GM18526 (cell line): ENCODE results near the gene PARN.

Experiments used
- POLR2A ChIP-seq: IDR thresholded peaks from 3 replicates; pipeline ENCODE4 v1.6.1; 2011; ENCODE audit not compliant: insufficient read length; ENCODE audit errors: extremely low read depth

Gene PARN

DNA sequence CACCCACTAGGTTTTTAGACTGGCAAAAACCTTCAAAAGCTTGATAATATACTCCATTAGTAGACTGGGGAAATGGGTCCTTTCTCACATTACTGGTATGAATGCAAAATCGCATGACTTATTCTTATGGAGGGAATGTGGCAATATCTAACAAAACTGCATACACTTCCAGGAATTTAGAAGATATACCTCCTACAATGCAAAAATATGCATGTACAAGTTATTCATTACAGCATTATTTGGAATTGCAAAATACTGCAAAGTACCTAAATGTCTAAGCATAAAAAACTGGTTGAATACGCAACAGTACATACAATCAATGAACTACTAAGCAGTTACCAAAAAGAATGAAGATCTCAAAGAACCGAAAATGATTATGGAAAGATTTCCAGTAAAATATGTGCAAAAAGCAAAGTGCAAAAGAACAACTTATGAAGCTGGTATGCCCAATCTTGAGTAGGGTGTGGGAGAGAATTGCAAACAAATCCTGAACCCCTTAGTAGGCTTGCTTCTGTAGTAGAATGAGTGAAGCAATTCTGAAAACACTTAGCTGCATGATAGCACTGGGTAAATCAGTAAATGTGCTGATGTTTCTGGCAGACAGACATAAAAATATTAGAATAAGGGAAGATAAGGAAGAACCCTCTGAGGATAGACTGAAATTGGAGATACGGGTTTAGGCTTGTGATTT is 180.1 kb downstream of the PARN start:
- TF ChIP-seq POLR2A: no peak

- no peak for TF ChIP-seq POLR2A
Measured at GRCh38 chr16:14449334-14449733, 180.7 kb downstream of the PARN start.

DNA sequence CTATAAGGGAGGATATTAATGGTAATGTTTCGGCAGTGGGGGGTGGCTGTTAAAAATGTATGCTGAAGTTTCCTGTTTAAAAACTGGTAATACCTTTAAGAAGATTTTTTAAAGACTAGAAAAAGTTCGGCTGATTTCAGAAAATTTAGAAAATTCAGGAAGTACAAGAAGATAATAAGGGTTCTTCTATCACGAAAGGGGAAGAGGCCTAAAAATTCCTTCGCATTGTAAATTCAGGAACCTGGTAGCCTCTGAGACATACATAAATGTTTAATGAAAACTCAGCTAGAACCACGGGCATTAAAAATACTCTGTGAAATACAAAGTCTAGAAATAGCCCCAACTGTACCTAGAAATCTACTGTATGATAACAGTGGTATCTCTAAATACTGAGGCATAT is 181.2 kb downstream of the PARN start:
- no peak for TF ChIP-seq POLR2A

DNA sequence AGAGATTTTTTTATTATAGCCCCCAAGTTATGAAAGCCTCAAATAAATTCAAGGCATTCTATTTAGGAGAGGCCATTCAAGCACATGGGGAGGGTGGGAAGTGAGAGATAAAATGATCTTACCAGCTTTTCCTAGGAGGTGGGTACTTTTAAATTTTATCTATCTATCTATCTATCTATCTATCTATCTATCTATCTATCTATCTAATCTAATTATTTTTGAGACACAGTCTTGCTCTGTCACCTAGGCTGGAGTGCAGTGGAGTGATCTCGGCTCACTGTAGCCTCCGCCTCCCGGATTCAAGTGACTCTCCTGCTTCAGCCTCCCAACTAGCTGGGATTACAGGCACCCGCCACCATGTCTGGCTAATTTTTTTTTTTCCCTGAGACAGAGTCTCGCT is 182.3 kb downstream of the PARN start:
- no peak for TF ChIP-seq POLR2A

- no peak for TF ChIP-seq POLR2A
Measured at GRCh38 chr16:14446796-14447195, 183.3 kb downstream of the PARN start.

DNA sequence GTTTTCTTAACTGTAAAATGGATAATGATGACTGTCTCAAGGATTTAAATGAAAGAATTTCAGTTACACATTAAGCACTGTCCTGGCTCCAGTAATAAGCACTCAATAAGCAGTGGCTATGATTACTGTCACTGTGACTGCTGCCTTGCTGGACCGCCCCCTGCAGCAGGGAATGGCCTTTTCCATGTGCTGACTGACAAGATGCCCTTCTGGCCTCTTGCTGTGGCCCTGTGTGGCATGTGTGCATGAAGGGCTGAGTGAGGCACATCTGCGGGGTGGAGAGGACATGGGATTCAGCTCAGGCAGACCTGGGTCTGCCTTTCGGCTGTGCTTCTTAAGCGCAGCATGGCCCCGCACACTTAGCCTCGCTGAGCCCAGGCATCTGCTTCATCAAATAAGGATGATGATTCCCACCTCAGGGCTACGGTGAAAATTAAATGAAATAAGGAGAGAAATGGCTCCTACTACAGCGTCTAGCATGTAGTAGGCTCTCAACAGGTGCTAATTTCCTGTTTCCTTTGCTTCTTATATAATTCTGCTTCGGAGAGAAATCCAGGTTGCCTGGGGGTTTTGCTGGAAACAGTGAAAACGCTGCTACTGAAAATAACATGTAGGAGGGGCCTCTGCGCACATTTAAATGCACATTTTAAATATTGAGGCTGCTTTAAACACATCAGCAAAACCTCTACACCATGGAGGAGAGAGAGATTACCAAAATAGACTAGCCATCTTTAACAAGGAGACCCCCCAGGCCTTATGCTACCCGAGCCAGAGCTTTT is 183.9 kb downstream of the PARN start:
- TF ChIP-seq POLR2A: no peak

GRCh38 chr16:14444979-14445810 is 184.9 kb downstream of the PARN start:
- no peak for TF ChIP-seq POLR2A

GRCh38 chr16:14438256-14438655 is 191.8 kb downstream of the PARN start:
- TF ChIP-seq POLR2A: no peak

DNA sequence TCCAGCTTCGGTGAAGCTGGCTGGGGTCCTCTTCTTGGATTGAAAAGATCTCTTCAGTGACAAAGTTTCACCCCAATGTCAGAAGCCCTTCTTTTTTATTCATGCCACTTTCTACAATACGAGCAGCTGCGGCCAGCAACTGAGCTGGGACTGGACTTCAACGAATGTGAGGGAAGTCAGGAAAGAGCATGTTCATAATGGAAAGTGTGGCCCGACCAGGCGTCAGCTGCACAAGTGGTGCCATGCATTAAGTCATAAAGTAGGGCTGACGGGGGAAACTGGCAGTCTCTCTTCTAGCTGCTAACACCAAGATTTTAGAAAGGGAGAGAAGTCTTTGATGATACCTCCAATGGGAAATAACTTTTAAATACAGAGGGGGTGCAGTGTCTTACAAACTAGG is 192.6 kb downstream of the PARN start:
- TF ChIP-seq POLR2A: no peak

- no peak for TF ChIP-seq POLR2A
Measured at GRCh38 chr16:14436401-14436955, 193.6 kb downstream of the PARN start.

GRCh38 chr16:14434860-14435259 is 195.2 kb downstream of the PARN start:
- no peak for TF ChIP-seq POLR2A

GRCh38 chr16:14428043-14428442 is 202.0 kb downstream of the PARN start:
- TF ChIP-seq POLR2A: no peak

GRCh38 chr16:14427371-14427948 is 202.6 kb downstream of the PARN start:
- TF ChIP-seq POLR2A: no peak

DNA sequence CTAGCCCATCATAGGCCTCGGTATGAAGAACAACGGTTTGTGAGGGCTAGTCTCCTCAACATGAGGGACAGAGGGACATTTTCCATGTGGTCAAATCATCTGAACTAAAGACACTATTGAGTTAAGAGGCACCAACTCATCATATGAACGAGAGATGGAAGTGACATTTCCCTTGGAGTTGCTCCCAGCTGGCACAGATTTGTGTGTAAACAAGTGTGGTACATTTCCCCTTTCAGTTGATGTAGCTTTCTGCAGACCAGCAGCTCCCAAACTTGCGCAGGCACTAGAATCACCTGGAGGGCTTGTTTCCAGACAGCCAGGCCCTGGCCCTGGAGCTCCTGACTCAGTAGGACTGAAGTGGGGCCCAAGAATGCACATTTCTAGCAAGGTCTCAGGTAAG is 205.5 kb downstream of the PARN start:
- no peak for TF ChIP-seq POLR2A

GRCh38 chr16:14423344-14423743 is 206.7 kb downstream of the PARN start:
- TF ChIP-seq POLR2A: no peak
